ENCODE data around the gene LINGO3. TPM values are rescaled to one million over a fixed set of nuclear protein-coding genes. Genes with fewer than 3 reads are reported as not detected.

LINGO3 gene
- total RNA-seq, 1 experiment from 2014 or later: 2.0 TPM

GRCh38 chr19:2296141-2296540 is 11.8 kb downstream of the LINGO3 start (continued):
- TF ChIP-seq FOXK1 (CRISPR knock-in tag; IDR thresholded peaks at IDR 0.05) (no peak), JAZF1 (CRISPR knock-in tag; IDR thresholded peaks at IDR 0.05) (no peak), MYBL2 (CRISPR knock-in tag; IDR thresholded peaks at IDR 0.05) (no peak)
- TF ChIP-seq, protein P1, sequence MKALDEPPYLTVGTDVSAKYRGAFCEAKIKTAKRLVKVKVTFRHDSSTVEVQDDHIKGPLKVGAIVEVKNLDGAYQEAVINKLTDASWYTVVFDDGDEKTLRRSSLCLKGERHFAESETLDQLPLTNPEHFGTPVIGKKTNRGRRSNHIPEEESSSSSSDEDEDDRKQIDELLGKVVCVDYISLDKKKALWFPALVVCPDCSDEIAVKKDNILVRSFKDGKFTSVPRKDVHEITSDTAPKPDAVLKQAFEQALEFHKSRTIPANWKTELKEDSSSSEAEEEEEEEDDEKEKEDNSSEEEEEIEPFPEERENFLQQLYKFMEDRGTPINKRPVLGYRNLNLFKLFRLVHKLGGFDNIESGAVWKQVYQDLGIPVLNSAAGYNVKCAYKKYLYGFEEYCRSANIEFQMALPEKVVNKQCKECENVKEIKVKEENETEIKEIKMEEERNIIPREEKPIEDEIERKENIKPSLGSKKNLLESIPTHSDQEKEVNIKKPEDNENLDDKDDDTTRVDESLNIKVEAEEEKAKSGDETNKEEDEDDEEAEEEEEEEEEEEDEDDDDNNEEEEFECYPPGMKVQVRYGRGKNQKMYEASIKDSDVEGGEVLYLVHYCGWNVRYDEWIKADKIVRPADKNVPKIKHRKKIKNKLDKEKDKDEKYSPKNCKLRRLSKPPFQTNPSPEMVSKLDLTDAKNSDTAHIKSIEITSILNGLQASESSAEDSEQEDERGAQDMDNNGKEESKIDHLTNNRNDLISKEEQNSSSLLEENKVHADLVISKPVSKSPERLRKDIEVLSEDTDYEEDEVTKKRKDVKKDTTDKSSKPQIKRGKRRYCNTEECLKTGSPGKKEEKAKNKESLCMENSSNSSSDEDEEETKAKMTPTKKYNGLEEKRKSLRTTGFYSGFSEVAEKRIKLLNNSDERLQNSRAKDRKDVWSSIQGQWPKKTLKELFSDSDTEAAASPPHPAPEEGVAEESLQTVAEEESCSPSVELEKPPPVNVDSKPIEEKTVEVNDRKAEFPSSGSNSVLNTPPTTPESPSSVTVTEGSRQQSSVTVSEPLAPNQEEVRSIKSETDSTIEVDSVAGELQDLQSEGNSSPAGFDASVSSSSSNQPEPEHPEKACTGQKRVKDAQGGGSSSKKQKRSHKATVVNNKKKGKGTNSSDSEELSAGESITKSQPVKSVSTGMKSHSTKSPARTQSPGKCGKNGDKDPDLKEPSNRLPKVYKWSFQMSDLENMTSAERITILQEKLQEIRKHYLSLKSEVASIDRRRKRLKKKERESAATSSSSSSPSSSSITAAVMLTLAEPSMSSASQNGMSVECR (CRISPR knock-in tag; IDR thresholded peaks at IDR 0.05; ENCODE audit: borderline replicate concordance): no peak
- TF ChIP-seq, protein P2, sequence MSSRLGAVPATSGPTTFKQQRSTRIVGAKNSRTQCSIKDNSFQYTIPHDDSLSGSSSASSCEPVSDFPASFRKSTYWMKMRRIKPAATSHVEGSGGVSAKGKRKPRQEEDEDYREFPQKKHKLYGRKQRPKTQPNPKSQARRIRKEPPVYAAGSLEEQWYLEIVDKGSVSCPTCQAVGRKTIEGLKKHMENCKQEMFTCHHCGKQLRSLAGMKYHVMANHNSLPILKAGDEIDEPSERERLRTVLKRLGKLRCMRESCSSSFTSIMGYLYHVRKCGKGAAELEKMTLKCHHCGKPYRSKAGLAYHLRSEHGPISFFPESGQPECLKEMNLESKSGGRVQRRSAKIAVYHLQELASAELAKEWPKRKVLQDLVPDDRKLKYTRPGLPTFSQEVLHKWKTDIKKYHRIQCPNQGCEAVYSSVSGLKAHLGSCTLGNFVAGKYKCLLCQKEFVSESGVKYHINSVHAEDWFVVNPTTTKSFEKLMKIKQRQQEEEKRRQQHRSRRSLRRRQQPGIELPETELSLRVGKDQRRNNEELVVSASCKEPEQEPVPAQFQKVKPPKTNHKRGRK (CRISPR knock-in tag; IDR thresholded peaks at IDR 0.05; ENCODE audit: borderline replicate concordance): no peak

GRCh38 chr19:2294687-2295335 is 13.1 kb downstream of the LINGO3 start:
- POLR2A ChIA-PET: no interaction called here
- H3K27me3 Mint-ChIP-seq (ENCODE audit: low read depth): peaks cover 46% of the 10 kb centered on the region
- ATAC-seq (no peak), DNase-seq (ENCODE audit: low spot score) (no peak)
- TF ChIP-seq JUN (CRISPR knock-in tag; IDR thresholded peaks at IDR 0.05) (no peak), TP53 (CRISPR knock-in tag; IDR thresholded peaks at IDR 0.05) (no peak)
- no peak overlapping the region; the same call in 1 of the 2 replicates for H3K27ac Mint-ChIP-seq
- H3K36me3 Mint-ChIP-seq: no peaks in the 10 kb centered on the region
- H3K4me1 Mint-ChIP-seq: peaks cover 3% of the 10 kb centered on the region; the same call in 1 of the 2 replicates
- no peak overlapping the region for H3K4me3 Mint-ChIP-seq
- H3K9me3 Mint-ChIP-seq: no peaks in the 10 kb centered on the region
- CTCF ChIA-PET: interaction anchor here (0.6 to 2.7 kb wide), 8 partner anchors 20 to 468 kb away, joined by 3 to 24 read pairs (median 4); no protein-coding TSS in a partner anchor

GRCh38 chr19:2291185-2291751 is 16.7 kb downstream of the LINGO3 start:
- ChIA-PET CTCF (interaction anchor here (0.8 to 2.1 kb wide), 13 partner anchors 9 to 96 kb away, joined by 3 to 20 read pairs (median 4); partner anchors contain the start of genes LSM7, PLEKHJ1 and SPPL2B), POLR2A (interaction anchor here (0.5 to 1.5 kb wide), 3 partner anchors 16 to 338 kb away, joined by 3 read pairs; no protein-coding TSS in a partner anchor)
- Mint-ChIP-seq H3K36me3 (no peaks in the 10 kb centered on the region), H3K4me1 (peaks cover 9% of the 10 kb centered on the region; the same call in 1 of the 2 replicates), H3K27me3 (ENCODE audit: low read depth) (peaks cover 77% of the 10 kb centered on the region), H3K27ac (no peak overlapping the region), H3K9me3 (no peaks in the 10 kb centered on the region), H3K4me3 (peak overlapping the region; percentile 48)
- DNase-seq (ENCODE audit: low spot score): peak; percentile 77
- peak; percentile 67 for ATAC-seq
- TF ChIP-seq, protein P3, sequence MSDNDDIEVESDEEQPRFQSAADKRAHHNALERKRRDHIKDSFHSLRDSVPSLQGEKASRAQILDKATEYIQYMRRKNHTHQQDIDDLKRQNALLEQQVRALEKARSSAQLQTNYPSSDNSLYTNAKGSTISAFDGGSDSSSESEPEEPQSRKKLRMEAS (CRISPR knock-in tag; IDR thresholded peaks at IDR 0.05): peak; percentile 79; the same call in 1 of the 2 replicates
- 0 out of 2 replicates have a peak, but pooled peaks have one; percentile 61 for TF ChIP-seq RELA (CRISPR knock-in tag; IDR thresholded peaks at IDR 0.05; ENCODE audit: borderline replicate concordance)
- peak; percentile 34; the same call in 1 of the 2 replicates for TF ChIP-seq CBFB (CRISPR knock-in tag; IDR thresholded peaks at IDR 0.05; ENCODE audit: low read depth)
- peak; percentile 92 for TF ChIP-seq FOXP4 (CRISPR knock-in tag; IDR thresholded peaks at IDR 0.05)
- TF ChIP-seq, protein P1 (CRISPR knock-in tag; IDR thresholded peaks at IDR 0.05; ENCODE audit: borderline replicate concordance): no peak
- TF ChIP-seq ESRRA (CRISPR knock-in tag; IDR thresholded peaks at IDR 0.05; ENCODE audit: borderline replicate concordance): peak; percentile 82; the same call in 1 of the 2 replicates
- 0 out of 2 replicates have a peak, but pooled peaks have one; percentile 20 for TF ChIP-seq MYBL2 (CRISPR knock-in tag; IDR thresholded peaks at IDR 0.05)
- peak; percentile 51 for TF ChIP-seq ZNF423 (CRISPR knock-in tag; IDR thresholded peaks at IDR 0.05)
- no peak for TF ChIP-seq GTF2I (CRISPR knock-in tag; conservative IDR thresholded peaks at IDR 0.05)
- TF ChIP-seq, protein P4, sequence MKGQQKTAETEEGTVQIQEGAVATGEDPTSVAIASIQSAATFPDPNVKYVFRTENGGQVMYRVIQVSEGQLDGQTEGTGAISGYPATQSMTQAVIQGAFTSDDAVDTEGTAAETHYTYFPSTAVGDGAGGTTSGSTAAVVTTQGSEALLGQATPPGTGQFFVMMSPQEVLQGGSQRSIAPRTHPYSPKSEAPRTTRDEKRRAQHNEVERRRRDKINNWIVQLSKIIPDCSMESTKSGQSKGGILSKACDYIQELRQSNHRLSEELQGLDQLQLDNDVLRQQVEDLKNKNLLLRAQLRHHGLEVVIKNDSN (CRISPR knock-in tag; IDR thresholded peaks at IDR 0.05): 0 out of 2 replicates have a peak, but pooled peaks have one; percentile 12
